HepG2 (cell line): ENCODE measurements around the gene ADGRD1.

Experiments
- CHD2 ChIP-seq: IDR thresholded peaks from 2 replicates; pipeline ENCODE4 v1.6.1; 2011; ENCODE audit warnings: low read depth, low read length, improper control_type of control experiment
- DNMT1 ChIP-seq: sonication (generic); formaldehyde crosslinking; IDR thresholded peaks from 2 replicates; pipeline ENCODE4 v1.5.1; 2020; ENCODE audit warnings: mild to moderate bottlenecking, missing genetic modification reagents
- ELF1 ChIP-seq: sonication (generic); formaldehyde crosslinking; IDR thresholded peaks from 2 replicates; pipeline ENCODE4 v1.4.0; 2020; ENCODE audit warnings: missing genetic modification reagents
- MXI1 ChIP-seq: IDR thresholded peaks from 3 replicates; pipeline ENCODE4 v1.6.1; 2012; ENCODE audit warnings: low read depth, low read length, inconsistent platforms, borderline replicate concordance
- POLR2A ChIP-seq, 2 experiments: IDR thresholded peaks; 2 replicates each; pipeline ENCODE4 v1.6.1; 2011; ENCODE audit warnings: low read depth in 2 of 2, low read length in 2 of 2, mild to moderate bottlenecking in 1 of 2, moderate library complexity in 1 of 2; ENCODE audit not compliant: insufficient read depth in 1 of 2
- SMC3 ChIP-seq: IDR thresholded peaks from 2 replicates; pipeline ENCODE4 v1.6.1; 2011; ENCODE audit warnings: low read length, improper control_type of control experiment
- ZNF580 ChIP-seq: IDR thresholded peaks from 2 replicates; pipeline ENCODE4 v1.6.1; 2016; ENCODE audit warnings: low read depth, borderline replicate concordance
- ZNF614 ChIP-seq: IDR thresholded peaks from 2 replicates; pipeline ENCODE4 v1.6.1; 2018; ENCODE audit warnings: missing biosample characterization, missing genetic modification reagents, inconsistent platforms, borderline replicate concordance
- TF ChIP-seq, protein P1 (sequence below): sonication (generic); formaldehyde crosslinking; IDR thresholded peaks from 2 replicates; pipeline ENCODE4 v1.5.0; 2020; ENCODE audit warnings: mild to moderate bottlenecking, missing genetic modification reagents, moderate library complexity

GRCh38 chr12:131066207-131066885 lies 112.6 kb downstream of the ADGRD1 start:
- TF ChIP-seq CHD2 (no peak), DNMT1 (no peak), POLR2A (IDR thresholded peaks at IDR 0.05; ENCODE audit: insufficient read depth in 1 of 2, low read depth in 2 of 2, low read length in 2 of 2) (no peak), MXI1 (no peak), ELF1 (CRISPR knock-in tag) (no peak), ZNF614 (CRISPR knock-in tag) (no peak), ZNF580 (CRISPR knock-in tag) (no peak), SMC3 (no peak)
- TF ChIP-seq, protein P1, sequence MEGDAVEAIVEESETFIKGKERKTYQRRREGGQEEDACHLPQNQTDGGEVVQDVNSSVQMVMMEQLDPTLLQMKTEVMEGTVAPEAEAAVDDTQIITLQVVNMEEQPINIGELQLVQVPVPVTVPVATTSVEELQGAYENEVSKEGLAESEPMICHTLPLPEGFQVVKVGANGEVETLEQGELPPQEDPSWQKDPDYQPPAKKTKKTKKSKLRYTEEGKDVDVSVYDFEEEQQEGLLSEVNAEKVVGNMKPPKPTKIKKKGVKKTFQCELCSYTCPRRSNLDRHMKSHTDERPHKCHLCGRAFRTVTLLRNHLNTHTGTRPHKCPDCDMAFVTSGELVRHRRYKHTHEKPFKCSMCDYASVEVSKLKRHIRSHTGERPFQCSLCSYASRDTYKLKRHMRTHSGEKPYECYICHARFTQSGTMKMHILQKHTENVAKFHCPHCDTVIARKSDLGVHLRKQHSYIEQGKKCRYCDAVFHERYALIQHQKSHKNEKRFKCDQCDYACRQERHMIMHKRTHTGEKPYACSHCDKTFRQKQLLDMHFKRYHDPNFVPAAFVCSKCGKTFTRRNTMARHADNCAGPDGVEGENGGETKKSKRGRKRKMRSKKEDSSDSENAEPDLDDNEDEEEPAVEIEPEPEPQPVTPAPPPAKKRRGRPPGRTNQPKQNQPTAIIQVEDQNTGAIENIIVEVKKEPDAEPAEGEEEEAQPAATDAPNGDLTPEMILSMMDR (CRISPR knock-in tag), result no peak
